DOHH2 (cell line): ENCODE measurements around the gene CERS2.

Experiments
- H3F3A ChIP-seq: fragments of 200-600 bp; sonication (generic), shearing (Covaris generic); 2 replicates; pipeline ENCODE4 v1.6.0; 2016; ENCODE audit warnings: antibody characterized with exemption, mild to moderate bottlenecking; ENCODE audit not compliant: control insufficient read depth, insufficient read depth
- H3K27ac ChIP-seq: fragments of 200-600 bp; sonication (generic); 2 replicates; pipeline ENCODE4 v1.5.1; 2014; ENCODE audit warnings: low read depth, mild to moderate bottlenecking, low read length, moderate library complexity
- H3K27me3 ChIP-seq: fragments of 200-600 bp; sonication (generic); 2 replicates; pipeline ENCODE4 v1.6.1; 2014; ENCODE audit warnings: mild to moderate bottlenecking, low read length, mixed read lengths; ENCODE audit not compliant: control insufficient read depth
- H3K36me3 ChIP-seq: fragments of 200-600 bp; sonication (generic); 2 replicates; pipeline ENCODE4 v1.6.1; 2014; ENCODE audit warnings: mild to moderate bottlenecking, low read length, moderate library complexity, mixed read lengths; ENCODE audit not compliant: control insufficient read depth
- H3K4me1 ChIP-seq: fragments of 200-600 bp; sonication (generic); 2 replicates; pipeline ENCODE4 v1.6.1; 2014; ENCODE audit warnings: mild to moderate bottlenecking, low read length, mixed read lengths; ENCODE audit not compliant: control insufficient read depth
- H3K4me2 ChIP-seq: fragments of 200-600 bp; sonication (generic); 2 replicates; pipeline ENCODE4 v1.6.0; 2014; ENCODE audit warnings: mild to moderate bottlenecking, low read length, moderate library complexity
- H3K4me3 ChIP-seq: fragments of 200-600 bp; sonication (generic); 2 replicates; pipeline ENCODE4 v1.5.1; 2014; ENCODE audit warnings: mild to moderate bottlenecking, low read length, mixed read lengths
- H3K79me2 ChIP-seq: fragments of 200-600 bp; sonication (generic); 2 replicates; pipeline ENCODE4 v1.6.1; 2014; ENCODE audit warnings: mild to moderate bottlenecking, low read length, mixed read lengths; ENCODE audit not compliant: control insufficient read depth
- H3K9me2 ChIP-seq: fragments of 200-600 bp; sonication (generic); replicated peaks from 2 replicates; pipeline ENCODE4 v1.6.1; 2014; ENCODE audit warnings: mild to moderate bottlenecking, low read length, mixed read lengths; ENCODE audit not compliant: control insufficient read depth
- H3K9me3 ChIP-seq: fragments of 200-600 bp; sonication (generic); 2 replicates; pipeline ENCODE4 v1.6.1; 2014; ENCODE audit warnings: antibody characterized with exemption, low read length, mixed read lengths; ENCODE audit not compliant: control insufficient read depth, insufficient read depth
- H4K20me1 ChIP-seq: fragments of 200-600 bp; sonication (generic); 2 replicates; pipeline ENCODE4 v1.6.0; 2014; ENCODE audit warnings: low read depth, mild to moderate bottlenecking, antibody characterized with exemption, low read length, moderate library complexity; ENCODE audit not compliant: control insufficient read depth, insufficient read depth
- EZH2phosphoT487 ChIP-seq: fragments of 200-600 bp; sonication (generic); IDR thresholded peaks from 2 replicates; pipeline ENCODE4 v1.6.1; 2017; ENCODE audit warnings: borderline replicate concordance, mild to moderate bottlenecking, antibody characterized with exemption, low read length, moderate library complexity, mixed read lengths
- TF ChIP-seq, protein P1 (sequence below): fragments of 200-600 bp; sonication (generic); IDR thresholded peaks from one replicate; pipeline ENCODE4 v1.5.1; 2014; ENCODE audit warnings: antibody characterized with exemption, mild to moderate bottlenecking, low read depth, low read length; ENCODE audit not compliant: poor library complexity, severe bottlenecking

Gene CERS2

DNA sequence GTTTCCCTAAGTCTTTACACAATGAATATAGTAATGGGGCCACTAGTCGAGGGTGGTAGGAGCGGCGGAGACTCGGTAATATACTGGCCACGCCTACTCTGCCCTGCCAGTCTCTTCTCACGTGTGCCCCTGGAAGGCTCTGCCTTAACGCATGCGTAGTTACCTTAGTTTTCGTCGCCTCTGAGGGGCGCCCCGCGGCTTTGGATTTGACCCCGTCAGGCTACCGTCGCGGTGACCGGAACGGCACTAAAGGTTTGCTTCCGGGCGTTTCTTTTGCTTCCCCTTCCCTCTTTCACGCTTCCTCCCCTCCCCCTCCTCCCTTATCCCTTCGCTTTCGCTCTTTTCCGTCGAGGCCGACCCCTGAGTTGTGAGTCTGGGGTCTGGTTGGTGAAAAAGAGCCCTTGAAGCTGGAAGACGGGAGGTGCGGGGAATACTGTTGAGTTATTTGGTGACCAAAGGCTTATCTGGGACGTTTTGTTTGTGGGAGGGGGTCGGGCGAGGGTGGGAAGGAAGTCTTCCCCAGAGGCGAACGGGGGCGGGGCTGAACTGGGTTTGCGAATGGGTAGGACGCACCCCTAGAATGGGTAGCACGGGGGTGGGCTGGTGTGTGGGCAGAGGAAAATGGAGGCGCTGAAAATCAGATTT lies 48.4 kb downstream of the CERS2 start, which contains the start of gene SETDB1:
Gene SETDB1 (plus strand): TSS at position 267 of the 645 bp plus-strand sequence. CDS start 1,352 bp downstream, outside the sequence.
- Histone ChIP-seq H3K27ac (peak within 1 kb of the TSS; percentile 90), H3K36me3 (peaks cover 39% of the 10 kb centered on the region), H3F3A (peaks cover 9% of the 10 kb centered on the region; the same call in 1 of the 2 replicates), H3K4me1 (peaks cover 36% of the 10 kb centered on the region), H4K20me1 (no peaks in the 10 kb centered on the region), H3K79me2 (peaks cover 35% of the 10 kb centered on the region), H3K4me3 (peak within 1 kb of the TSS; percentile 91), H3K9me3 (peaks cover 7% of the 10 kb centered on the region; the same call in 1 of the 2 replicates), H3K9me2 (no peaks in the 10 kb centered on the region), H3K4me2 (peak within 1 kb of the TSS; percentile 93), H3K27me3 (no peaks in the 10 kb centered on the region)
- TF ChIP-seq, protein P1, sequence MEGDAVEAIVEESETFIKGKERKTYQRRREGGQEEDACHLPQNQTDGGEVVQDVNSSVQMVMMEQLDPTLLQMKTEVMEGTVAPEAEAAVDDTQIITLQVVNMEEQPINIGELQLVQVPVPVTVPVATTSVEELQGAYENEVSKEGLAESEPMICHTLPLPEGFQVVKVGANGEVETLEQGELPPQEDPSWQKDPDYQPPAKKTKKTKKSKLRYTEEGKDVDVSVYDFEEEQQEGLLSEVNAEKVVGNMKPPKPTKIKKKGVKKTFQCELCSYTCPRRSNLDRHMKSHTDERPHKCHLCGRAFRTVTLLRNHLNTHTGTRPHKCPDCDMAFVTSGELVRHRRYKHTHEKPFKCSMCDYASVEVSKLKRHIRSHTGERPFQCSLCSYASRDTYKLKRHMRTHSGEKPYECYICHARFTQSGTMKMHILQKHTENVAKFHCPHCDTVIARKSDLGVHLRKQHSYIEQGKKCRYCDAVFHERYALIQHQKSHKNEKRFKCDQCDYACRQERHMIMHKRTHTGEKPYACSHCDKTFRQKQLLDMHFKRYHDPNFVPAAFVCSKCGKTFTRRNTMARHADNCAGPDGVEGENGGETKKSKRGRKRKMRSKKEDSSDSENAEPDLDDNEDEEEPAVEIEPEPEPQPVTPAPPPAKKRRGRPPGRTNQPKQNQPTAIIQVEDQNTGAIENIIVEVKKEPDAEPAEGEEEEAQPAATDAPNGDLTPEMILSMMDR: no peak
- no peak for TF ChIP-seq EZH2phosphoT487

DNA sequence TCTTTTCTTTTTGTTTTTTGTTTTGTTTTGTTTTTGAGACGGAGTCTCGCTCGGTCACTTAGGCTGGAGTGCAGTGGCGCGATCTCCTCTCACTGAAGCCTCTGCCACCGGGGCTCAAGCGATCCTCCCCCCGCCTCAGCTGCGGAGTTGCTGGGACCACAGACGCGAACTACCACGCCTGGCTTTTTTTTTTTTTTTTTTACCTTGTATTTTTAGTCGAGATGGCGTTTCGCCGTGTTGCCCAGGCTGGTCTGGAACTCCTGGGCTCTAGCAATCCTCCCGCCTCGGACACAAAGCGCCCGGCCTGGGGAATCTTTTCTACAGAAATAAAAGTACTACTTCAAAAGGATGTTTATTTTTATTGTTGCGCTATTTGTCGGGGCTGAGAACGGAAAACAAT lies 49.6 kb downstream of the CERS2 start:
- Histone ChIP-seq H4K20me1 (no peaks in the 10 kb centered on the region), H3K4me1 (peaks cover 36% of the 10 kb centered on the region), H3K27me3 (no peaks in the 10 kb centered on the region), H3K9me2 (no peaks in the 10 kb centered on the region), H3K9me3 (peaks cover 3% of the 10 kb centered on the region; the same call in 1 of the 2 replicates), H3K4me2 (peak overlapping the region; percentile 93), H3K4me3 (peak overlapping the region; percentile 91), H3K79me2 (peaks cover 33% of the 10 kb centered on the region), H3K27ac (peak overlapping the region; percentile 90), H3F3A (peaks cover 9% of the 10 kb centered on the region; the same call in 1 of the 2 replicates), H3K36me3 (peaks cover 28% of the 10 kb centered on the region)
- TF ChIP-seq, protein P1: no peak
- no peak for TF ChIP-seq EZH2phosphoT487

DNA sequence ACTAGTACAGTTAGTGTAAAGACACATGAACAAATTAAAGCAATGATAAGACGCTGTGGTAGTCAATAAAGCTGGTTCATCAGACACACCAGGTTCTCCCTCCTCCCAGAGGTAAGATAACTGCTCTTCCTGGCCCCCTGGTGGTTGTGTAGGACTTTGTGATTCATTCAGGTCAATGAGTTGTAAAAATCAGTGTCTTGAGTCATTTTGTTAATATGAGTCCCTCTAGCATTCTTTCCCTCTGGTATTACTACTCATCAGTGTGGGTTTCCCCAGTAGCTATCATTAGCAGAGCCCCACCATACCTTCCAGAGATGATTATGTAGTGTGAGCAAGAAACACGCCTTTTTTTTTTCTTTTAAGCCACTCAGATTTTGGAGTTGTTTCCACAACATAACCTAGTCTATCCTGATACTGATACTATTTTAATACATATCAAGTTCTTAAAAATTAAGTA lies 52.1 kb downstream of the CERS2 start:
- peak overlapping the region; percentile 19 for H3K4me2 ChIP-seq
- peak overlapping the region; percentile 14; the same call in 1 of the 2 replicates for H3K27ac ChIP-seq
- no peak for TF ChIP-seq EZH2phosphoT487
- TF ChIP-seq, protein P1: peak; percentile 86
- H3K4me1 ChIP-seq: peaks cover 32% of the 10 kb centered on the region
- peaks cover 6% of the 10 kb centered on the region for H3K36me3 ChIP-seq
- peaks cover 14% of the 10 kb centered on the region for H3K79me2 ChIP-seq
- no peaks in the 10 kb centered on the region for H3K9me3 ChIP-seq
- H3K9me2 ChIP-seq: no peaks in the 10 kb centered on the region
- no peaks in the 10 kb centered on the region for H4K20me1 ChIP-seq
- no peaks in the 10 kb centered on the region for H3K27me3 ChIP-seq
- peaks cover 9% of the 10 kb centered on the region; the same call in 1 of the 2 replicates for H3F3A ChIP-seq
- no peak overlapping the region for H3K4me3 ChIP-seq
